NCI-H2107 treated with DMSO at 0.1 percent for 48 hours (cell line): ENCODE measurements around the gene SCRN2.

Experiments used
- DNase-seq: peaks from one replicate; lab custom pipeline; 2025; ENCODE audit not compliant: unreplicated experiment; lab: John Stamatoyannopoulos, UW

The SCRN2 gene

GRCh38 chr17:47806913-47807255 lies 34.2 kb downstream of the SCRN2 start:
- no peak for DNase-seq

DNA sequence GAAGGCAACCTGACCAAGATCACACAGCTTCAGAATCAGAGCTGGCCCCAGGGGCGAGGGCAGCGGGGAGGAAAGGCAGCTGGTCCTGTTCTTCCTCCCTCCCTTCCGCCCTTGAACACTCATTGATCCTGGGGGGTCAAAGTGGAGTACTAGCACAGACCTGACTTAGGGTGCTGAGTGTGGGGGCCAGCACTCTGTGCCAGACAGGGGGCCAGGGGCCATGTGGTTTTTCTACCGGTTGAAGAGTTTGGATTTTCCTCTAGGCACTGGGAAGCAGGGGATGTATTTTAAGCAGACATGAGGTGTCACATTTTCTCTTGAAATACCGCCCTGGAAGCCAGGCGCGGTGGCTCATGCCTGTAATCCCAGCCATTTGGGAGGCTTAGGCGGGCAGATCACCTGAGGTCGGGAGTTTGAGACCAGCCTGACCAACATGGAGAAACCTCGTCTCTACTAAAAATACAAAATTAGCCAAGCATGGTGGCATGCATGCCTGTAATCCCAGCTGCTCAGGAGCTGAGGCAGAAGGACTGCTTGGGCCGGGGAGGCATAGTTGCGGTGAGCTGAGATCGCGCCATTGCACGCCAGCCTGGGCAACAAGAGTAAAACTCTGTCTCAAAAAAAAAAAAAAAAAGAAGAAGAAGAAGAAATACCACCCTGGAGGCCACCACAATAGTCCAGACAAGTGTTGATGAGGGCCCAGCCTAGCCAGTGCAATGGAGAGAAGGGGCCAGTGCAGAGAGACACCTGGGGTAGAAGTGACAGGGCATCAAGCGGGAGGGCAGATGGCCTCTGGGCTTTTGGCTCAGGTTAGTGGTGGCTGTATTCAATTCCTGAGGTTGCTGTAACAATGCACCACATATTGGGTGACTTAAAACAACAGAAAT lies 34.8 kb downstream of the SCRN2 start:
- no peak for DNase-seq

- no peak for DNase-seq
Measured at GRCh38 chr17:47804461-47804860, 36.6 kb downstream of the SCRN2 start.

- DNase-seq, result no peak
Measured at GRCh38 chr17:47803751-47804150, 37.3 kb downstream of the SCRN2 start.

- no peak for DNase-seq
Measured at GRCh38 chr17:47803201-47803600, 37.9 kb downstream of the SCRN2 start.

- peak; percentile 79 for DNase-seq
Measured at GRCh38 chr17:47802341-47803022, 38.6 kb downstream of the SCRN2 start.

DNA sequence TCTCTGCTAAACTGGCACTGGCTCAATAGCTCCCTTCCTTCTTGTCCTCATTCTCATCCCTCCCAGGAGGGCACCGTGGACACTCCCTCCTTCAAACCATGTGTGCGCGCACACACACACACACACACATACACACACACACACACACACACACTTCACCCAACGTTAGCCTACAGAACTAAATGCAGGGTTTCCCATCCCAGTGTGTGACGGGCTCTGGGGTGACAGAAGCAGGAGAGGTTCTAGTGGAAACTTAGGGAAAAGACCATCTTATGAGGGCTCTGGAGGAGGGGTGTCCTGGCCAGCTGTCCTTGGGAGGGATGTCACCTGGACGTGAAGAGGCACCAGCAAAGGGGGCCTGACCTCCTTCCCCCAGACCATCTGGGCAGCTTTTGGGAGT lies 39.2 kb downstream of the SCRN2 start:
- no peak for DNase-seq

DNA sequence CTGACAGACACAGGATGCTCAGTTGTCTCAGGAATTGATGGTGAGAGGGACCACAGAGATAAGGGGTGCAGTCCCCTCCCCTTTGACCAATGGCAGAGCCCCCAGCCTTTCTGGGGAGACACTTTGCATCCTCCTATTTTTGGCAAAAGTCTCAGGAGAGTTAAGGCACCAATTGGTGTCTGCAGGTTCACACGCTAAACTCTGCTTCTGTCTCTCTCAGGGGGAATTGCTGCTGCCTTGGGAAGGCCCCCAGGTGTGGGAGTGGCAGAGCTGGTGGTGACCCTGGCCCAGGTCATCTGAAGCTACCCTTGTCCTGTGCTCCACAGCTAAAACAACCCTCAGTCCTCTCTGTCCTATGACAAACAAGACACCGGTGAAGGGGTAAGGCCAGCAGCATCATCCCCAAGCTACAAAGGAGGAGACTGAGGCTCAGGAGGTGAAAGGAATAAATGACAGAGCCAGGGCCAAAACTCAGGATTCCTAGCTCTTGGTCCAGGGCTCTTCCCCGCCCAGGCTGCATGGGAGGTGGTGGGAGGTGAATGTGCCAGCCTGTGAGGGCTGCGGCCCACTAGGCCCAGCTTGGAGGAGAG lies 39.8 kb downstream of the SCRN2 start:
- DNase-seq, result no peak

DNA sequence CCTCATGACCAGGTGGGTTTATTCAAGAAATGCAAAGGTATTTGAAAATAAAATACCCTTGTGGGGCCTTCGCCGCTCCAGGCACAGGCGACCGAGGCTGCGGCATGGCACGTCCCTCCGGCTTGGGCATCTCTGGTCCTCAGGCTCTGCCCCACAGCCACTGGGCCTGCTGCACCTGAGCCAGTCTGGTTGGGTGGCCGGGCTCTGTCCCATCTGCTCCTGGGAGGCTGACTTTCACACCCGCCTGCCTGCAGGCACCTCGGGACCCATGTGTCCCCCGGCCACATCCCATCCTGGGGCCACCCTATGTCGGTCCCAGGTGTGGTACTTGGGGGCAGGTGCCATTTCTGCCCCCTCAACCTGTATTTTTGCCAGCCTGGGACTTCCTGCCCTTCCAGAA lies 40.4 kb downstream of the SCRN2 start:
- no peak for DNase-seq

DNA sequence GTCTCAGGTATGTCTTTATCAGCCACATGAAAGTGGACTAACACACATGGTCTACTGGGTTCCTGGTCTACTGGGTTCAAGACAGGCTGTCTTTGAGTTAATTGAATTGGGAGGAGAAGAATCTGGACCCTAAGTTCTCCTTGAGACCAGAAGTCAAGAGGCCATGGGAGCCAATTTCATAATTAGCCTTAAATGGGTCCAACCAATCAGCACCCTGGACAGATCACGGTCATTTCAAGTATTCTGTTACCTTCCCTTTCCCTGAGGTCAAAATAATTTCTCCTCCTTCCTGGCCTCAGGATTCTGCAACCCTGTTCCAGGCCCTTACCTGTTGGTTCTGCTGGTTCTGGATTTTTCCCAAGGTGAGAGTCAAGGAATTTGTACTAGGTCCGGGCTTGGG lies 43.3 kb downstream of the SCRN2 start:
- no peak for DNase-seq

GRCh38 chr17:47792979-47793378 lies 48.1 kb downstream of the SCRN2 start:
- no peak for DNase-seq

DNA sequence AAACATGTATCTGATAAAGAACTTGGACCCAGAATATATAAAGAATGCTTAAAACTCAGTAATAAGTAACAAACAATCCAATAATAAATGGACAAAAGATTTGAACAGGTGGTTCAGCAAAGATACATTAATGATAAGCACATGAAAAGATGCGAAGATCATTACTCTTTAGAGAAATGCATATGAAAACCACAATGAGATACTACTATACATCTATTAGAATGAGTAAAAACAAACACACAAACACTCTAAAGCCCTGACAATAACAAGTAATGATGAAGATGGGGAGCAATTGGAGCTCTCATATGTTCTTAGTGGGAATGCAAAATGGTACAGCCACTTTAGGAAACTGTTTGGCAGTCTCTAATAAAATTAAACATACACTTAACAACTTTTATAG lies 48.6 kb downstream of the SCRN2 start:
- DNase-seq, result no peak

DNA sequence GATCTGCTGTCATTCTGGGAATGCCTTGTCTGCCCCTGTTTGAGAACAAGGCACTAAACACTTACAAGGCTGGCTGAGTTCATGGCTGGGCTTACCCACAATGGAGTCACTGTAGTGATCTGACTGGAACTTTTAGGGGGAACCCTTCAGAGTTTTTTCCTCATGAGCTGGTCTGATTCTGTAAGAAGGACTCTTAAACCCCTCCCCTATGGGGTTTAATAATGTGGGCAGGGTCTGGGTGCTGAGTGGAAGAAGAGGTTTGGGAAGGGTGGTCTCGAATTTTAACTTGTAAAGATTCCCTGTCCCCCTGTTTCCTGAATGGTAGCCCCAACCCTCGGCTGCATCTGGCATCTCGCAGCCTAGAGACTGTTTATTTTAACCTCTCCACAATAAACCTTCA lies 50.0 kb downstream of the SCRN2 start:
- DNase-seq, result no peak

GRCh38 chr17:47789611-47790561 lies 51.2 kb downstream of the SCRN2 start:
- no peak for DNase-seq
